H9 (cell line): ENCODE data around the gene EGFL6. TPM values are rescaled to one million over a fixed set of nuclear protein-coding genes. Genes with fewer than 3 reads are reported as not detected.

Source experiments
- DNase-seq: peaks from one replicate; pipeline ENCODE4 v3.0.0-alpha.2; 2017
- H2AFZ ChIP-seq: one replicate; pipeline ENCODE4 v1.6.1; 2013; ENCODE audit warnings: mild to moderate bottlenecking, low read length, control low read depth, moderate library complexity
- H2AK5ac ChIP-seq: 2 replicates; pipeline ENCODE4 v1.6.1; 2013; ENCODE audit warnings: low read length, control low read depth, mixed read lengths; ENCODE audit not compliant: insufficient read length
- H2BK120ac ChIP-seq: one replicate; pipeline ENCODE4 v1.6.1; 2013; ENCODE audit warnings: low read depth, mild to moderate bottlenecking, low read length, control low read depth, inconsistent platforms; ENCODE audit not compliant: poor library complexity, severe bottlenecking
- H2BK12ac ChIP-seq: 2 replicates; pipeline ENCODE4 v1.6.1; 2013; ENCODE audit warnings: low read length, control low read depth, mixed read lengths, low read depth; ENCODE audit not compliant: insufficient read length
- H2BK15ac ChIP-seq: 2 replicates; pipeline ENCODE4 v1.6.1; 2013; ENCODE audit warnings: low read depth, low read length, control low read depth
- H2BK20ac ChIP-seq: one replicate; pipeline ENCODE4 v1.6.1; 2013; ENCODE audit warnings: low read depth, mild to moderate bottlenecking, low read length, control low read depth, inconsistent platforms; ENCODE audit not compliant: poor library complexity, severe bottlenecking
- H2BK5ac ChIP-seq: 2 replicates; pipeline ENCODE4 v1.6.1; 2013; ENCODE audit warnings: low read length, control low read depth, mixed read lengths; ENCODE audit not compliant: insufficient read length
- H3K14ac ChIP-seq: 2 replicates; pipeline ENCODE4 v1.6.1; 2013; ENCODE audit warnings: low read length, control low read depth; ENCODE audit not compliant: insufficient read depth
- H3K18ac ChIP-seq: 2 replicates; pipeline ENCODE4 v1.6.1; 2013; ENCODE audit warnings: low read depth, mild to moderate bottlenecking, mixed read lengths, low read length, control low read depth; ENCODE audit not compliant: insufficient read length
- H3K23ac ChIP-seq: 2 replicates; pipeline ENCODE4 v1.6.1; 2013; ENCODE audit warnings: low read length, control low read depth, mixed read lengths, low read depth; ENCODE audit not compliant: insufficient read length
- H3K23me2 ChIP-seq: 2 replicates; pipeline ENCODE4 v1.6.1; 2013; ENCODE audit warnings: low read depth, mild to moderate bottlenecking, mixed read lengths, low read length, control low read depth; ENCODE audit not compliant: insufficient read length, poor library complexity, severe bottlenecking
- H3K27ac ChIP-seq: 2 replicates; pipeline ENCODE4 v1.5.1; 2013; ENCODE audit warnings: low read length, control low read depth, mixed read lengths, low read depth; ENCODE audit not compliant: insufficient read length
- H3K27me3 ChIP-seq: 2 replicates; pipeline ENCODE4 v1.6.1; 2013; ENCODE audit warnings: low read length, control low read depth, inconsistent platforms; ENCODE audit not compliant: insufficient read depth
- H3K4ac ChIP-seq: 2 replicates; pipeline ENCODE4 v1.6.1; 2013; ENCODE audit warnings: low read depth, mild to moderate bottlenecking, control low read depth, inconsistent platforms, low read length, moderate library complexity
- H3K4me1 ChIP-seq: 2 replicates; pipeline ENCODE4 v1.6.1; 2013; ENCODE audit warnings: low read length, control low read depth, inconsistent platforms; ENCODE audit not compliant: insufficient read depth
- H3K4me2 ChIP-seq: 2 replicates; pipeline ENCODE4 v1.6.1; 2013; ENCODE audit warnings: low read length, control low read depth, mixed read lengths; ENCODE audit not compliant: insufficient read length, insufficient read depth
- H3K56ac ChIP-seq: 2 replicates; pipeline ENCODE4 v1.6.1; 2013; ENCODE audit warnings: low read depth, mild to moderate bottlenecking, mixed read lengths, low read length, control low read depth; ENCODE audit not compliant: insufficient read length
- H3K79me1 ChIP-seq: 2 replicates; pipeline ENCODE4 v1.6.1; 2013; ENCODE audit warnings: low read depth, mild to moderate bottlenecking, moderate library complexity, low read length, control low read depth, inconsistent platforms; ENCODE audit not compliant: insufficient read depth, poor library complexity, severe bottlenecking
- H3K79me2 ChIP-seq: 2 replicates; pipeline ENCODE4 v1.6.1; 2013; ENCODE audit warnings: low read length, control low read depth, inconsistent platforms; ENCODE audit not compliant: insufficient read depth
- H3K9ac ChIP-seq: 2 replicates; pipeline ENCODE4 v1.6.1; 2013; ENCODE audit warnings: low read length, control low read depth, mixed read lengths; ENCODE audit not compliant: insufficient read length; ENCODE audit errors: extremely low read depth
- H3K9me3 ChIP-seq: one replicate; pipeline ENCODE4 v1.6.1; 2013; ENCODE audit warnings: low read depth, low read length, inconsistent platforms; ENCODE audit not compliant: control insufficient read depth
- H3T11ph ChIP-seq: one replicate; pipeline ENCODE4 v1.6.1; 2013; ENCODE audit warnings: mild to moderate bottlenecking, low read length, control low read depth, inconsistent platforms
- H4K20me1 ChIP-seq: one replicate; pipeline ENCODE4 v1.6.1; 2013; ENCODE audit not compliant: control insufficient read depth, insufficient read length, insufficient read depth
- H4K5ac ChIP-seq: 2 replicates; pipeline ENCODE4 v1.6.1; 2013; ENCODE audit warnings: low read depth, mild to moderate bottlenecking, mixed read lengths, low read length, control low read depth; ENCODE audit not compliant: insufficient read length
- H4K8ac ChIP-seq: replicated peaks from 2 replicates; pipeline ENCODE4 v1.6.1; 2013; ENCODE audit warnings: low read length, control low read depth, mixed read lengths, low read depth; ENCODE audit not compliant: insufficient read length
- H4K91ac ChIP-seq: 2 replicates; pipeline ENCODE4 v1.6.1; 2013; ENCODE audit warnings: low read depth, mild to moderate bottlenecking, moderate library complexity, mixed read lengths, low read length, control low read depth; ENCODE audit not compliant: insufficient read length
- H3K27ac Mint-ChIP-seq, 3 experiments: 2 replicates in 2 of 3; 3 replicates in 1 of 3; pipeline ENCODE4 v1.8.0; 2020 to 2021; ENCODE audit warnings: mixed read lengths in 3 of 3, mild to moderate bottlenecking in 1 of 3, moderate library complexity in 1 of 3
- H3K27me3 Mint-ChIP-seq: 2 replicates; pipeline ENCODE4 v1.8.0; 2021; ENCODE audit warnings: low read depth, mild to moderate bottlenecking, moderate library complexity, mixed read lengths
- H3K36me3 Mint-ChIP-seq, 3 experiments: 2 replicates in 2 of 3; 3 replicates in 1 of 3; pipeline ENCODE4 v1.8.0; 2020 to 2021; ENCODE audit warnings: low read depth in 3 of 3, mixed read lengths in 3 of 3; ENCODE audit not compliant: insufficient read depth in 1 of 3
- H3K4me1 Mint-ChIP-seq, 2 experiments: 2 replicates each; pipeline ENCODE4 v1.8.0; 2020; ENCODE audit warnings: mixed read lengths in 2 of 2
- H3K4me3 Mint-ChIP-seq, 2 experiments: 2 replicates in 1 of 2; 3 replicates in 1 of 2; pipeline ENCODE4 v1.8.0; 2020 to 2021; ENCODE audit warnings: mild to moderate bottlenecking in 2 of 2, mixed read lengths in 2 of 2, moderate library complexity in 1 of 2
- H3K9me3 Mint-ChIP-seq, 2 experiments: 2 replicates in 1 of 2; 3 replicates in 1 of 2; pipeline ENCODE4 v1.8.0; 2020; ENCODE audit warnings: mild to moderate bottlenecking in 2 of 2, mixed read lengths in 2 of 2, moderate library complexity in 1 of 2
- WGBS: extraction: QIAGEN DNeasy Blood & Tissue Kit; methylation state at CpG from one replicate; pipeline ENCODE4 v1.1.7; 2013; ENCODE audit warnings: missing lambda C conversion rate, low lambda C conversion rate, mixed read lengths; ENCODE audit not compliant: insufficient read length; ENCODE audit errors: extremely low coverage; 5-methylcytosine and 5-hydroxymethylcytosine counted together
- total RNA-seq: library from RNA; stranded (reverse); gene quantifications from 2 replicates; pipeline ENCODE4 v1.2.1, GENCODE V29; 2021
- TF ChIP-seq, protein P1 (sequence below): fragments of 200-600 bp; sonication (generic); conservative IDR thresholded peaks from 3 replicates; pipeline ENCODE4 v1.8.0; 2021; ENCODE audit warnings: antibody characterized with exemption, mild to moderate bottlenecking

EGFL6 gene
- total RNA-seq, 1 experiment from 2014 or later: 0.94 TPM

DNA sequence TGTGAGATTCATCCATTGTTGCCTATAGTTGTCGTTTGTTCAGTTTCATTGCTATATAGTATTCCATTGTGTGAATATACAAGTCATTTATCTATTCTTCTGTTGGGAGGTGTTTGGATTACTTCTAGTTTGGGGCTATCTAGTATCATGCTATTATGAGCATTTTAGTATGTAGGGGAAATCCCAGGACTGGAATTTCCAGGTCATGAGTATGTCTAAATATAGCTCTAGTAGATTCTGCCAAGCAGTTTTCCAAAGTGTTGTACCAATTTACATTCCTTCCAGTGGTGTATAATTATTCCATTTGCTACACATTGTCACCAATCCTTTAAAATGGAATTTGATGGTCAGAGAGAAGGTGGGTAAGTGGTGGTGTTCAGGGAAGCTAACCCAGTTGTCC, 30.1 kb downstream of the EGFL6 start:
- no peak overlapping the region for H4K8ac ChIP-seq
- Mint-ChIP-seq H3K4me1 (0 out of 4 replicates have a peak, but pooled peaks cover 2 to 3% of the 10 kb centered on the region in 2 experiments), H3K27me3 (no peaks in the 10 kb centered on the region), H3K27ac (no peak overlapping the region), H3K9me3 (peaks cover 5 to 42% of the 10 kb centered on the region in 2 experiments; a peak in 4 of 5 replicates), H3K36me3 (peaks cover 0 to 3% (median 0%) of the 10 kb centered on the region in 3 experiments; a peak in 1 of 7 replicates), H3K4me3 (no peak overlapping the region)
- 0 out of 2 replicates have a peak, but pooled peaks cover 2% of the 10 kb centered on the region for H3K79me2 ChIP-seq
- no peak overlapping the region for H3K23ac ChIP-seq
- H2BK5ac ChIP-seq: no peak overlapping the region
- DNase-seq: no peak
- no peak overlapping the region for H3K56ac ChIP-seq
- H3K4ac ChIP-seq: no peak overlapping the region
- no peak overlapping the region for H2BK20ac ChIP-seq
- no CpG with 5 or more reads among the region's 1 CpG for WGBS
- no peak overlapping the region for H3K18ac ChIP-seq
- H4K20me1 ChIP-seq: no peaks in the 10 kb centered on the region
- no peak overlapping the region for H4K91ac ChIP-seq
- H4K5ac ChIP-seq: no peak overlapping the region
- no peak overlapping the region for H2BK15ac ChIP-seq
- no peak overlapping the region for H3K27ac ChIP-seq
- H3K4me2 ChIP-seq: no peak overlapping the region
- no peaks in the 10 kb centered on the region for H3K4me1 ChIP-seq
- no peak overlapping the region for H3T11ph ChIP-seq
- H3K9ac ChIP-seq: no peak overlapping the region
- TF ChIP-seq, protein P1, sequence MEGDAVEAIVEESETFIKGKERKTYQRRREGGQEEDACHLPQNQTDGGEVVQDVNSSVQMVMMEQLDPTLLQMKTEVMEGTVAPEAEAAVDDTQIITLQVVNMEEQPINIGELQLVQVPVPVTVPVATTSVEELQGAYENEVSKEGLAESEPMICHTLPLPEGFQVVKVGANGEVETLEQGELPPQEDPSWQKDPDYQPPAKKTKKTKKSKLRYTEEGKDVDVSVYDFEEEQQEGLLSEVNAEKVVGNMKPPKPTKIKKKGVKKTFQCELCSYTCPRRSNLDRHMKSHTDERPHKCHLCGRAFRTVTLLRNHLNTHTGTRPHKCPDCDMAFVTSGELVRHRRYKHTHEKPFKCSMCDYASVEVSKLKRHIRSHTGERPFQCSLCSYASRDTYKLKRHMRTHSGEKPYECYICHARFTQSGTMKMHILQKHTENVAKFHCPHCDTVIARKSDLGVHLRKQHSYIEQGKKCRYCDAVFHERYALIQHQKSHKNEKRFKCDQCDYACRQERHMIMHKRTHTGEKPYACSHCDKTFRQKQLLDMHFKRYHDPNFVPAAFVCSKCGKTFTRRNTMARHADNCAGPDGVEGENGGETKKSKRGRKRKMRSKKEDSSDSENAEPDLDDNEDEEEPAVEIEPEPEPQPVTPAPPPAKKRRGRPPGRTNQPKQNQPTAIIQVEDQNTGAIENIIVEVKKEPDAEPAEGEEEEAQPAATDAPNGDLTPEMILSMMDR: no peak
- no peak overlapping the region for H2AFZ ChIP-seq
- H2AK5ac ChIP-seq: no peak overlapping the region
- no peaks in the 10 kb centered on the region for H3K23me2 ChIP-seq
- H2BK120ac ChIP-seq: no peak overlapping the region
- no peak overlapping the region for H3K14ac ChIP-seq
- no peaks in the 10 kb centered on the region for H3K9me3 ChIP-seq
- H2BK12ac ChIP-seq: no peak overlapping the region
- H3K79me1 ChIP-seq: no peaks in the 10 kb centered on the region
- H3K27me3 ChIP-seq: no peaks in the 10 kb centered on the region
